Left colon (tissue), 2 donors: Measurements from ENCODE around the gene CHST3. TPM values are rescaled to one million over a fixed set of nuclear protein-coding genes. Genes with fewer than 3 reads are reported as not detected.

Experiments
- ATAC-seq: fragments of 200-7000 bp; cut with Tn5 transposase; one replicate; pipeline ENCODE4 v1.9.1; 2020; ENCODE audit warnings: mild to moderate bottlenecking, moderate library complexity
- DNase-seq, 2 donors: peaks; one replicate each; pipeline ENCODE4 v3.0.0-alpha.2; 2020
- intact Hi-C, 2 donors: fragments of 100-400 bp; cut with DNase I in 1 of 2; cut with micrococcal nuclease in 1 of 2; formaldehyde crosslinking; loops; one replicate each; pipeline versions ENCODE4 v1.11.2 to v1.14.0; 2022; cut with DNase I, micrococcal nuclease
- total RNA-seq, 2 donors: library from RNA; stranded (reverse); fragmentation: NEBNext Ultra II Directional; extraction: Animal tissue kit (Norgen Biotek cat#: 25700); gene quantifications; one replicate each; pipeline ENCODE4 v1.2.1, GENCODE V29; 2021
- donor health status: DM: no; HTN: no; CAD: no.
- donor health status: DM: yes; HTN: yes; CAD: no.

The CHST3 gene
- total RNA-seq, 2 donors from 2014 or later, result 1.1 to 2.7 TPM

- ATAC-seq (peak; percentile 23), DNase-seq (no peak)
- intact Hi-C loops, result no loop called here
These were observed 74.3 kb downstream of the CHST3 start for GRCh38 chr10:72038458-72039001.

- ATAC-seq (no peak), DNase-seq (no peak)
- intact Hi-C loops, result no loop called here
These were observed 75.2 kb downstream of the CHST3 start for GRCh38 chr10:72039377-72039776.

DNA sequence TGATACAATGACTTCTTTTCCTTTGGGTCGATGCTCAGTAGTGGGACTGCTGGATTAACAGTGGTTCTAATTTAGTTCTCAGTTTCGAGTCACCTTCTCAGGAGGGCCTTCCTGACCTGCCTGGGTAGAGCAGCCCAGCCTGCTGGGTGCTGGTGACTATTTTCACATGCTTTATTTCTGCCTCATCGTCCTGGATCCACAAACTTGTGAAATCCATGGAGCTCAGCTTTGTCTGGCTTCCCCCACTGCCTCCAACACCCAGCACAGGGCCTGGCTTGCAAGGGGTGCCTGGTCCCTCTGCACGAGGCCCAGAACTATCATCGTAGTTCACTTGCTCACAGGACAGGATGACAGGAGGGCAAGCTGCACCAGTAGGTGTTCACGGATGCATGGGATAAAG is 77.3 kb downstream of the CHST3 start:
- intact Hi-C loops, result loop anchor here (10.0 kb wide), 2 partner anchors 87 to 293 kb away; no protein-coding TSS in a partner anchor
- ATAC-seq (no peak), DNase-seq (no peak)

DNA sequence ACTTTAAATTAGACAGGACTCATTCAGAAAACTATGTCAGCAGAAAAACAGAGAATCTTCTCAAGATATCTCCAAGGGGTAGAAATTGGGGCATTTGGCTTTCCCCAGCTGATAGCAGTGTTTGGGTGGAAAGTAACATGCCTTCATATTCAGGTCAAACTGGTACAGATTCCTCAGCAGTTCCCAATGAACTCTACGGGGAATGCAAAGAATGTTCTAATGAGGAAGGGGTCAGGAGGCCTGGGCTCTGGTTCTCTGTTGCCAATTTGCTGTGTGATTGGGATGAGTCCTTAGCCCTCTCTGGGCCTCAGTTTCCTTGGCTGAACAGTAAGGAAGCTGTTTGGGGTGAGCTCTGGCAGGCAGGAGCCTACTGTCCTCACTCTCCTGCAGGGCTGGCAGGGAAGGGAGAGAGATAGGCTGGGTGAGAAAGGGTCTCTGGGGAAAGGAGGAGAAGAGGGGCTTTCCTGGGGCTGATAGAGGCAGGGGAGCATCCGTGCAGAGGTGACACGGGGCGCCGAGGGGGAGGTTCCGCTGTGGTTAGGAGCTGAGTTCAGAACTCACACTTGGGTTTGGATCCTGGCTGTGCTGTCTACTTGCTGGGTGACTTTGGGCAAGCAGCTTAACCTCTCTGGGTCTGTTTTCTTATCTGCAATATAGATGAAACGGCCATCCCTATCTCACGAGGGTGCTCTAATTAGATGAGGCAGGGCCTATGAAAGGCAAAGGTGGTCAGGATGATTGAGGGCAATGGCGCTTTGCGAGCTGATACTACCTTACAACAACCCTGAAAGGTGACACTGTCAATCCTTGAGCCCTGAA is 79.0 kb downstream of the CHST3 start:
- ATAC-seq, result no peak
- DNase-seq, result no peak
- intact Hi-C loops, result loop anchor here (10.0 kb wide), 2 partner anchors 88 to 292 kb away; no protein-coding TSS in a partner anchor

DNA sequence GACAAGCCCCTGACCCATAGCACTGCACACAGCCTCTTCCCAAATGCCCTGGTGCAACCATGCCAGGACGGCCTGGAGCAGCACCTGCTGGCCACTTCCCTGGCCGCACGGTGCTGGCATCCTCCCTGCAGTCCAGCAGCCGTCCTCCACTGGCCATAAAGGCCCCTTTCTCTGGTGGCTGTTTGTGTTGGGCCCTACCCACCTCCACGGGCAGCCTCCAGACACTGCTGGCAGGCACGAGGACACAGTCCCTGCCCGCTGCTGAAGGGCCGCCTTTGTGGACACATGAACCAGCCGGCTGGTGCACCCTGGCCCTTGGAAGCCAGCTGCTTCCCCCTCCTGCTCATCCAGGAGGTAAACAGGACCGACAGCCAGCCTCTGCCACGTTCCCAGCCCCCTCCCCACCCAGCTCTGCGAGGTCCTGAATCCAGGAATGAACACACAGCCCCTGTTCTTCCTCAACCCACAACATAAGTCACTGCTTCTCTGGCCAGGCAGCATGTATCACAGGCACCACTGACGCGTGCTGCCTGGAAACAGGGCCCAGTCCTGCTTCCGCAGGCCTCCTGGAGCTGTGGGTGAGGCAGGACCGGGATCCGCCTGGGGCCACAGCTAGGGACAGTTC is 80.3 kb downstream of the CHST3 start:
- ATAC-seq (peak; percentile 72), DNase-seq (no peak)
- intact Hi-C loops, result loop anchor here (5.0 to 10.0 kb wide), 3 partner anchors 90 to 290 kb away; no protein-coding TSS in a partner anchor

DNA sequence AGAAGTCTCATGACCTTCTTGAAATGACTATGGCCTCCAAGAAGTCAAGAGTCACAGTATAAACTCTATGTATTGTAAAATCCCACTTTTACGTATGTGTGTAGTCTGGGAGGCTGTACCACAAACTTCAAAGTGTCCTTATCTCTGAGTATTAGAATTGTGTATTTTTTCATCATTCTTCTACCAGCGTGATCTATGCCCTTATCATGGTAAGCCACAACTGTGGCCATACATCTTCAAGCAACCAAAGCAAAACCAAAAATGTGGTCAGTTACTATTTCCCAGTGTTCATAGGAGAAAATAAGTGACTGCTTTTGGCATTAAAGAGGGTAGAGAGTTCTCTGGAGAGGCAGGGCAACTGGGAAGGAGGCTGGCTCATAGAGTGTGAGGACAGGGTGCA is 81.4 kb downstream of the CHST3 start:
- ATAC-seq (no peak), DNase-seq (no peak)
- intact Hi-C loops, result loop anchor here (5.0 to 10.0 kb wide), 3 partner anchors 91 to 289 kb away; no protein-coding TSS in a partner anchor

GRCh38 chr10:72048450-72049124 is 84.4 kb downstream of the CHST3 start:
- intact Hi-C loops, result loop anchor here (2.0 to 10.0 kb wide), 4 partner anchors 92 to 286 kb away; no protein-coding TSS in a partner anchor
- DNase-seq, result peak; percentile 79 to 95
- ATAC-seq, result peak; percentile 90

- ATAC-seq, result no peak
- no peak for DNase-seq
- intact Hi-C loops, result loop anchor here (2.0 to 10.0 kb wide), 4 partner anchors 93 to 285 kb away; no protein-coding TSS in a partner anchor
These were observed 85.3 kb downstream of the CHST3 start for GRCh38 chr10:72049472-72049871.

GRCh38 chr10:72049969-72050781 is 86.0 kb downstream of the CHST3 start:
- intact Hi-C loops, result loop anchor here (2.0 to 10.0 kb wide), 4 partner anchors 93 to 285 kb away; no protein-coding TSS in a partner anchor
- no peak for ATAC-seq

DNA sequence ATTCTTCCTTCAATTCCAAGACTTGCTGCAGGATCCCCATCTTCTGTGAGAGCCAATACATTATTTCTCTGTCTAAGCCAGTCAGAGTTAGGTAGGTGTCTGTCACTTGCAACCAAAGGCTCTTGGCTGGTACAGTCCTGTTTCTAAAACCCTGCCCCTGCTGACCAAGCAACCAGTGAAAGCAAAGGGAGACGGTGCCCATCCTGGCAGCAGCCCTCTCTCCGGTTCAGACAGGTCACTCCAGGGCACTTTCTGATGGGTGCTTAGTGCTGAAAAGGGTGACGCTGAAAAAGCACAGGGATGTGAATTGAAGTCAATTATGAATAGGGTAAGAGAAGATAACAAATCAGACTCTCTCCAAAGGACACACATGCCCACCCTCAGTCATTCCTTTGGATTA is 86.7 kb downstream of the CHST3 start:
- DNase-seq (no peak), ATAC-seq (no peak)
- intact Hi-C loops, result no loop called here

More at GRCh38 chr10:72049969-72050781, 86.0 kb downstream of the CHST3 start:
- DNase-seq, result no peak

GRCh38 chr10:72053690-72054089 is 89.5 kb downstream of the CHST3 start:
- intact Hi-C loops, result no loop called here
- DNase-seq, result no peak
- ATAC-seq, result no peak

GRCh38 chr10:72056113-72056512 is 91.9 kb downstream of the CHST3 start:
- intact Hi-C loops, result no loop called here
- ATAC-seq (no peak), DNase-seq (no peak)

- intact Hi-C loops, result no loop called here
- ATAC-seq (no peak), DNase-seq (no peak)
These were observed 92.9 kb downstream of the CHST3 start for GRCh38 chr10:72056932-72057751.

- intact Hi-C loops, result no loop called here
- no peak for ATAC-seq
- DNase-seq, result no peak
These were observed 94.2 kb downstream of the CHST3 start for GRCh38 chr10:72058347-72058898.

- intact Hi-C loops, result no loop called here
These were observed 95.0 kb downstream of the CHST3 start for GRCh38 chr10:72058989-72059842.

More at GRCh38 chr10:72058989-72059842, 95.0 kb downstream of the CHST3 start:
- ATAC-seq (no peak), DNase-seq (no peak)
